Mucosa of rectum (tissue), 2 donors: ENCODE data around the gene MGAT5.

Experiments used
- H3K27ac ChIP-seq, 2 donors: one replicate each; pipeline ENCODE4 v1.7.0; 2013; ENCODE audit warnings: inconsistent platforms in 2 of 2, low read depth in 2 of 2, low read length in 2 of 2
- H3K27me3 ChIP-seq, 2 donors: one replicate each; pipeline ENCODE4 v1.7.0; 2013; ENCODE audit warnings: low read length in 2 of 2; ENCODE audit not compliant: control insufficient read depth in 2 of 2, insufficient read depth in 2 of 2
- H3K36me3 ChIP-seq, 2 donors: one replicate each; pipeline ENCODE4 v1.7.0; 2013; ENCODE audit warnings: low read length in 2 of 2; ENCODE audit not compliant: control insufficient read depth in 2 of 2, insufficient read depth in 2 of 2
- H3K4me1 ChIP-seq, 2 donors: one replicate each; pipeline ENCODE4 v1.7.0; 2013; ENCODE audit warnings: low read length in 2 of 2, mild to moderate bottlenecking in 1 of 2; ENCODE audit not compliant: control insufficient read depth in 2 of 2, insufficient read depth in 2 of 2
- H3K4me3 ChIP-seq, 2 donors: one replicate each; pipeline ENCODE4 v1.7.0; 2013; ENCODE audit warnings: low read length in 2 of 2
- H3K9ac ChIP-seq, 2 donors: one replicate each; pipeline ENCODE4 v1.7.0; 2013; ENCODE audit warnings: low read length in 2 of 2, low read depth in 1 of 2, mild to moderate bottlenecking in 1 of 2
- H3K9me3 ChIP-seq, 2 donors: one replicate each; pipeline ENCODE4 v1.7.0; 2013; ENCODE audit warnings: low read length in 2 of 2; ENCODE audit not compliant: control insufficient read depth in 2 of 2
- donor health status: healthy.
- donor health status: Normal muscosa, but diverticular disease.

The MGAT5 gene

DNA sequence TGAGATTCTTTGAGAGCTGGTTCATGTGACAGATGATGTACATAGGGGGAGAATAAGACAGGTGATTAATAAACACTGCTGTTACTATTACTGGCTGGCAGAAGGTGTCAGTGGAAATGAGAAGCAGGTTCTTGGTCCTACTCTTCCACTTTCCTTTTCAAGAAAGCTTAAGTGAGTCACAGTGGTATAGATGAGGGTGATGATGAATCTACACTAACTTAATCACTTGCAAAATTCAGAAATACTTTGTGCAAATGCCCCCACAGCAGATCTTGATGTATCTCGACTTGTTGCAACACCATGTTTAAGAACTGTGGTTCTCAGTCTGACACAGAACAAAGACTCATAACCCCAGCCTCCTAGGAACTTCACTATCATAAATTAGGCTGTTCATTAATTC is 35.9 kb upstream of the MGAT5 start:
- Histone ChIP-seq H3K4me1 (peaks cover 13 to 17% of the 10 kb centered on the region in 2 donors), H3K9me3 (no peaks in the 10 kb centered on the region), H3K27ac (peak overlapping the region in 1 of 2 donors; percentile 24), H3K27me3 (no peaks in the 10 kb centered on the region), H3K9ac (no peak overlapping the region), H3K36me3 (peaks cover 0 to 3% of the 10 kb centered on the region in 2 donors), H3K4me3 (no peak overlapping the region)

DNA sequence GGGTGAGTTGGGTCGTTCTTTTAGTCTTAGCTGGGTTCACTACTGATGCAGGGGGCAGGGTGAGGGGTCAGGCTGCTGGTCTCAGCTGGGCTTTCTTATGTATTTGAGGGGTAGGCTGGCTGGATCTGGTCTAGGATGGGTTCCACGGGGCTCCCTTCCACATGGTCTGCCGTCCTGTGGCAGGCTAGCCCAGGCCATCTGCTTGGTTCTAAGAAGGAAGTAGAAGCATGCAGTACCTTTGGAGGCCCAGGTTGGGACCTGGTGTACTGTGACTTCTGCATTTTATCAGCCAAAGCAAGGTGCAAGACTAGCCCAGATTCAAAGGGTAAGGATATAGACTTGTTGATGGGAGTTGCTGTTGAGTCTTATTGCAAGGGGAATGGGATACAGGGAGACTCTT is 35.5 kb upstream of the MGAT5 start:
- Histone ChIP-seq H3K27me3 (no peaks in the 10 kb centered on the region), H3K4me1 (peaks cover 13 to 17% of the 10 kb centered on the region in 2 donors), H3K27ac (peak overlapping the region in 1 of 2 donors; percentile 52), H3K9me3 (no peaks in the 10 kb centered on the region), H3K4me3 (no peak overlapping the region), H3K9ac (no peak overlapping the region), H3K36me3 (peaks cover 0 to 3% of the 10 kb centered on the region in 2 donors)

- H3K9ac ChIP-seq = peak overlapping the region in 1 of 2 donors; percentile 14
- no peaks in the 10 kb centered on the region for H3K27me3 ChIP-seq
- peak overlapping the region in 1 of 2 donors; percentile 31 for H3K4me3 ChIP-seq
- no peaks in the 10 kb centered on the region for H3K9me3 ChIP-seq
- H3K36me3 ChIP-seq = peaks cover 0 to 3% of the 10 kb centered on the region in 2 donors
- H3K4me1 ChIP-seq = peaks cover 13 to 17% of the 10 kb centered on the region in 2 donors
- peak overlapping the region; percentile 44 to 52 for H3K27ac ChIP-seq
These were observed 34.8 kb upstream of the MGAT5 start for GRCh38 chr2:134218930-134219658.

DNA sequence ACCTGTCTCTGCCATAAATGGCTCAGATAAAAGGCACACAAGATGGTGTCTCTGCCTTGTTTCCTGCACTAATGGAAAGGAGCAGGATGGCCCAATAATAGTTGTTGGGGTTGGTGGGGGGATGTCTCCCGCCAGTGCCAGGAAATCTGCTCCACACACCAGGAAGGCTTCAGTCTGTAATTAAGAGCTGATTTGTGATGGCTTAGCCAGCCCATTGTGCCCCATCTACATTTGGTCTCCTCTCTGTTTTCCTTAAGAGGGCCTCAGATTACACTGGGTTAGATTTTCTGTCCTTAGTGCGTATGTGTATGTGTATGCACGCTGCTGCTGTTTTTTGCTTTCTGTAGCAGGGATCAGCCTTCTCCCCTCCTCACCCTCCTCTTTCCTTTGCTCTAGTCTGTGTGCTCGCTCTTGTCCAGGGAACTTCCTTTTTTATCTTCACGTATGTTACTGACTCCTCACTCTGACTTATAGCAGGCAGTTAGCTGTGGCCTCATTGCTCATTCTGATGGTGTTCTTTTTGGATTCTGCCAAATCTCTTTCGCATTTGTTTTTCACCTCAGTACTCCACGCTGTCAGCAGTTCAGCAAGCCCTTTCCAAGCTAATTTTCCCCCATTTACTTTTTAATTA is 33.4 kb upstream of the MGAT5 start:
- Histone ChIP-seq H3K9me3 (no peaks in the 10 kb centered on the region), H3K27ac (no peak overlapping the region), H3K4me3 (no peak overlapping the region)

DNA sequence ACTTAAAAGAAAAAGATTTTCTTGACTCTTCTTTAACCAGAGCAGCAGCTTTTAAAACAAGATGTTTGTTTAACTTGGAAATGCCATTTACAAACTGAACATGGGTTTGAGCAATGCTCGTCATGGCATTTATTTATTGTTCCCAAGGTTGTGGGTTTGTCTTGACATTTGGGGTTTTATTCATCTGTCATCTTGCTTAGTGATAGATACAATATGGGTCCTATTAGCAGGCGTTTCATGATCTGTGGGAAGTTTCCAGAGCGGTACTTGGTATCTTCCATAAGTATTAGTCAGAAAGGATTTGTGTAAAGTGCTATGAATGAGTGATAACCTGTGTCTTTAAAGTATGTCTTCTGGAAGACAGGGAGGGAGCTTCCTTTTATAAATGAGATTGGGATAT is 29.9 kb upstream of the MGAT5 start:
- Histone ChIP-seq H3K27ac (no peak overlapping the region), H3K9me3 (no peaks in the 10 kb centered on the region), H3K4me1 (peaks cover 5 to 8% of the 10 kb centered on the region in 2 donors), H3K36me3 (no peaks in the 10 kb centered on the region), H3K4me3 (no peak overlapping the region), H3K27me3 (no peaks in the 10 kb centered on the region), H3K9ac (no peak overlapping the region)

More for the DNA sequence above, 33.4 kb upstream of the MGAT5 start:
- Histone ChIP-seq H3K4me1 (peaks cover 13 to 17% of the 10 kb centered on the region in 2 donors), H3K27me3 (no peaks in the 10 kb centered on the region), H3K36me3 (peaks cover 0 to 1% of the 10 kb centered on the region in 2 donors), H3K9ac (no peak overlapping the region)

DNA sequence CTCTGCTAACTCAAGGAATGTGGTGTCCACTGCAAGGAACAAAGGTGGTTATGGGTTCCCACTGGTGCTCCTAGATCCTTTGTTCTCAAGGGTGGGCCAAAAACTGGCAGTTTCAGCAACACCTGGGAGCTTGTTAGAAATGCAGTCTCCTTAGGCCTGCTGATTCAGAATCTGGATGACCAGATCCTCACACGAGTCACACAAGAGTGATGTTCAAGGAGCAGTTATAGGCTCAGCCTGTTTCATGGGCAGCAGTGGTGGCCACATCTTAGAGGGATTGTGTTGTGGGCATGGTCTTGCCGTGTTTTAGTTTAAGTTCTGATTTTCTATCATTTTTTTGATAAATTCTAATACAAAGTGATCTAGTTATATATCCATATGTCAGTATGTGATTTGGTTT is 28.7 kb upstream of the MGAT5 start:
- Histone ChIP-seq H3K9ac (no peak overlapping the region), H3K4me3 (no peak overlapping the region), H3K4me1 (peaks cover 0 to 2% of the 10 kb centered on the region in 2 donors), H3K27ac (no peak overlapping the region), H3K27me3 (no peaks in the 10 kb centered on the region), H3K36me3 (no peaks in the 10 kb centered on the region), H3K9me3 (no peaks in the 10 kb centered on the region)

- Histone ChIP-seq H3K4me3 (no peak overlapping the region), H3K9me3 (no peaks in the 10 kb centered on the region), H3K27me3 (no peaks in the 10 kb centered on the region), H3K9ac (no peak overlapping the region), H3K4me1 (peaks cover 0 to 2% of the 10 kb centered on the region in 2 donors), H3K36me3 (no peaks in the 10 kb centered on the region), H3K27ac (no peak overlapping the region)
These were observed 28.0 kb upstream of the MGAT5 start for GRCh38 chr2:134225841-134226240.

DNA sequence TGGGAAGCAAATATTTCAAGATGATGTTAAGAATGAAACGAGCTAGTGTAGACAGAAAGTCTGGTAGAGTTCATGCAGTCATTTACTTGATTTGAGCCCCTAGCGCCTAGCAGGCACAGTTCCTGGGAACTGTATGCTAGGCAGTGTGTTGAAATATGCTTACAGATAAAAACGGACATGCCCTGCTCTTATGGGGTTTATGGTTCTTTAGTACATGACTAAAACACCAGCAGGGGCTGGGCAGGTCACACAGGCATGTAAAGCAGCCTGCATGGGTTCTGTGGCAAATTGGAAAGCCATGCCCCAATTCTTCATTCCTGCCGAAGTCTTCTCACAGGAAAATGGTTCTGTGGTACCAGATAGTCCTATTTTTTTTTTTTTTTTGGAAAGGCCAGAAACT is 27.3 kb upstream of the MGAT5 start:
- peaks cover 0 to 2% of the 10 kb centered on the region in 2 donors for H3K4me1 ChIP-seq
- H3K9ac ChIP-seq = no peak overlapping the region
- no peaks in the 10 kb centered on the region for H3K36me3 ChIP-seq
- no peak overlapping the region for H3K4me3 ChIP-seq
- H3K9me3 ChIP-seq = no peaks in the 10 kb centered on the region
- no peaks in the 10 kb centered on the region for H3K27me3 ChIP-seq
- H3K27ac ChIP-seq = no peak overlapping the region

- no peaks in the 10 kb centered on the region for H3K9me3 ChIP-seq
- H3K36me3 ChIP-seq = no peaks in the 10 kb centered on the region
- peaks cover 2 to 6% of the 10 kb centered on the region in 2 donors for H3K4me1 ChIP-seq
- no peaks in the 10 kb centered on the region for H3K27me3 ChIP-seq
- no peak overlapping the region for H3K27ac ChIP-seq
- H3K4me3 ChIP-seq = no peak overlapping the region
- no peak overlapping the region for H3K9ac ChIP-seq
These were observed 26.2 kb upstream of the MGAT5 start for GRCh38 chr2:134227666-134228065.

DNA sequence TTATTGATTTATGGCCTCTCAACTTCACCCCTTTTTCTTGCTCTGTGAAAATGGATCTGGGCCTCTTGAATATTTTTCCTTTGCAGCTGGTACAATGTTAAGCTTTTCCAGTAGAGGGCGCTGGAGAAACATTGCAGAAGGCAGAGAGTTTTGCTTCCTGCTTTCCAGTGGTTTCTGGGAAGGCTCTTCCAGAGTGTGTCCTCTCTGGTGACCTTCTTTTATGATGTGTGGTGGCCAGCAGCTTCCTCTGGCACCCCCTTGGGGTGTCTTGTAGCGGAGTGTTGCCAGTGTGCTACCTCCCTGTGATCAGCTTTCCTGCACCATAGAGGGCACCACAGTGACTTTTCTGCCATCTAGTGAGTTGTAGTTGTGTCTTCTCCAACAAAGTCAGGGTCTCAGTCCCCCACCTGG is 25.4 kb upstream of the MGAT5 start:
- H3K4me3 ChIP-seq = no peak overlapping the region
- peaks cover 2 to 8% of the 10 kb centered on the region in 2 donors for H3K4me1 ChIP-seq
- H3K9me3 ChIP-seq = no peaks in the 10 kb centered on the region
- H3K36me3 ChIP-seq = no peaks in the 10 kb centered on the region
- H3K9ac ChIP-seq = no peak overlapping the region
- H3K27me3 ChIP-seq = no peaks in the 10 kb centered on the region
- H3K27ac ChIP-seq = no peak overlapping the region
